NCI-H82 (cell line): Measurements from ENCODE around the gene NLN.
"Not testable (repeated sequence)": the region's sequence is repeated elsewhere in the genome, so short reads cannot be mapped to it uniquely, and the experiment has no call there.

Experiments used
- DNase-seq: peaks from one replicate; lab custom pipeline; 2025; lab: John Stamatoyannopoulos, UW

The NLN gene

GRCh38 chr5:65832603-65833228 is 110.7 kb downstream of the NLN start:
- DNase-seq, result no peak

GRCh38 chr5:65833780-65834179 is 111.8 kb downstream of the NLN start:
- DNase-seq, result no peak

- DNase-seq, result no peak
Measured at GRCh38 chr5:65834306-65834705, 112.3 kb downstream of the NLN start.

GRCh38 chr5:65835191-65835590 is 113.2 kb downstream of the NLN start:
- no peak for DNase-seq

DNA sequence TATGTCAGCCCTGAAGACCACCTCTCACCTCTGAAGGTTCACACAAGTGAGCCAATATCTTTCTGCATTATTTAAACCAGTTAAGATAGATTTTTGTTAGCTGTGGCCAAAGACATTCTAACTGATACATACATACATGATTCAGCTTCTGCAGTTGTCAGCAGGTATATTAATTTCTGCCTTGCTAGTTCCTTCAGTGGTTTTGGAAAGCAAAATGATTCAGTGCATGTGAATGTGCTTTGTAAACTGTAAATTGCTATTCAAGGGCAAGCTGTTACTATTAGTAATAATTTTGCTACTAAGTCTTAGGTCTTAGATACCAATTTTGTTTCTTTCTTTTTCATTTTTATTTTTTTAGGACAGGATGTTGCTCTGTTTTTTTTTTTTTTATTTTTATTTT is 115.1 kb downstream of the NLN start:
- no peak for DNase-seq

DNA sequence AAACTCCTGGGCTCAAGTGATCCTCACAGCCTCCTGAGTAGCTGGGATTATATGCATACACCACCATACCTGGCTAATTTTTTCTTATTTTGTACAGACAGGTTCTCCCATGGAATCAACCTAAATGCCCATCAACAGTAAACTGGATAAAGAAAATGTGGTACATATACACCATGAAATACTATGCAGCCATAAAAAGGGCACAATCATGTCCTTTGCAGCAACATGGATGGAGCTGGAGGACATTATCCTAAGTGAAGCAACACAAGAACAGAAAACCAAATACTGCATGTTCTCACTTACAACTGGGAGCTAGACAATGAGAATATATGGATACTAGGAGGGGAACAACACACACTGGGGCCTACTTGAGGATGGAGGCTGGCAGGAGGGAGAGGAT is 117.2 kb downstream of the NLN start:
- not testable (repeated sequence) for DNase-seq

DNA sequence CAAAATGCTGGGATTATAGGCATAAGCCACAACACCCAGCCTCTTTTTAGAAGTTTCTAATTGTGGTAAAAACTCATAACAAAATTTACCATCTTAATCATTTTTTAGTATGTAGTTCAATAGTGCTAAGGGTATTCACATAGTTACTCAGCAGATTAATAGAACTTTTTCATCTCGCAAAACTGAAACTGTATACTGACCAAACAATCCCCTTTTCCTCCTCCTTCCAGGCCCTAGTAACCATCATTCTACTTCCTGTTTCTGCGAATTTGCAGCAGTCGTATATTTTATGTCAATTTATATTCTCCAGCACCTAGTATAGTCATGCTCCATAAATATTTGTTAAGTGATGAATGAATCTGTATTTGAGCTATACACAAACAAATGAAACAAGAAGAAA is 118.1 kb downstream of the NLN start:
- no peak for DNase-seq

- not testable (repeated sequence) for DNase-seq
Measured at GRCh38 chr5:65844763-65845162, 122.8 kb downstream of the NLN start.

DNA sequence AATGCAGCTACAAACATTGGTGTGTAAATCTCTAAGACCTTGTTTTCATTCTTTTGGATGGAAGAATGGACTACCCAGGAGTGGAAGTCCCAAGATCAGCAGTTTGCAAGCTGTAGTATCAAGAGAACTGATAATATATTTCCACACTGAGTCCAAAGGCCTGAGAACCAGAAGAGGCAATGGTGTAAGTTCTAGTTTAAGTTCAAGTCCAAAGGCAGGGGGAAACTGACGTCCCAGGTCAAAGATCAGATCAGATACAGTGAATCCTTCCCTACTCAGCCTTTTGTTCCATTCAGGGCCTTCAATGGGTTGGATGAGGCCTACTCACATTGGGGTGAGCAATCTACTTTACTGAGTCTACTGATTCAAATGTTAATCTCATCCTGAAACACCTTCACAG is 124.1 kb downstream of the NLN start:
- DNase-seq, result no peak

GRCh38 chr5:65847019-65847418 is 125.0 kb downstream of the NLN start:
- not testable (repeated sequence) for DNase-seq

GRCh38 chr5:65849918-65850317 is 127.9 kb downstream of the NLN start:
- not testable (repeated sequence) for DNase-seq

- DNase-seq, result no peak
Measured at GRCh38 chr5:65854925-65855324, 132.9 kb downstream of the NLN start.

- DNase-seq, result no peak
Measured at GRCh38 chr5:65855766-65856315, 133.8 kb downstream of the NLN start.

GRCh38 chr5:65856520-65856919 is 134.5 kb downstream of the NLN start:
- no peak for DNase-seq

- no peak for DNase-seq
Measured at GRCh38 chr5:65858316-65858715, 136.3 kb downstream of the NLN start.

- no peak for DNase-seq
Measured at GRCh38 chr5:65861830-65862241, 139.8 kb downstream of the NLN start.

DNA sequence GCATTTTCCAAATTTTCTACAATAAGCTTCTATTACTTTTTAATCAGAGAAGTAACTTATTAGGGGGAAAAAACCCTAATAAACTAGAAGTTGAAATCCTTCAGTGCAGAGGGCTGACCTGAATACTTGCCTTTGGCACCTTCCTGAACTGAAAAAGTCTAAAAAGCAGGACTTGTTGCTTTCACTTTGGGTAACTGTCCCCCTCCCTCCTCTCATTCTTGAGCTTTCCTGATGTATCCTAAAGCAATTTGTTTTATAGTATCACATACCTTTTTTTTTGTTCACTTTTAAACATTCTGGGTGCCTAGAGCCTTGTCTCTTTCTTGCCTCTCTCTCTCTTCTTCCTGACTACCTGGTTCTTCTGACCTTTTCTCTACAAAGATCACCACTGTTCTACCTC is 140.4 kb downstream of the NLN start:
- no peak for DNase-seq

DNA sequence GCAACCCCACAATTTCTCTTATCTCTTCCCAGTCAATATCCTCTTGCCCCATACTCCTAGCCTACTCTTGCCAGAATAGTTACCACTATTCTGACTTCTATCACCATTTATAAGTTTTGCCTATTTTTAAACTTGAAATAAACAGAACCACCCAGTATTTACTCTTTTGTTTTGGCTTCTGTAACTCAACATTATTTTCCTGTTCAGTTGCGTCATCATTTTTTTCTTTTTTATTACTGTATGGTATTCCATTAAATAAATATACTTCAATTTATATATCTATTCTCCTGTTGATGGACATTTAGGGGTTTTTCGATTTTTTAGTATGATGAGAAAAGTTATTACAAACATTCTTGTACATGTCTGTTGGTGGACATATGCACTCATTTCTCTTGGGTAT is 141.7 kb downstream of the NLN start:
- no peak for DNase-seq

DNA sequence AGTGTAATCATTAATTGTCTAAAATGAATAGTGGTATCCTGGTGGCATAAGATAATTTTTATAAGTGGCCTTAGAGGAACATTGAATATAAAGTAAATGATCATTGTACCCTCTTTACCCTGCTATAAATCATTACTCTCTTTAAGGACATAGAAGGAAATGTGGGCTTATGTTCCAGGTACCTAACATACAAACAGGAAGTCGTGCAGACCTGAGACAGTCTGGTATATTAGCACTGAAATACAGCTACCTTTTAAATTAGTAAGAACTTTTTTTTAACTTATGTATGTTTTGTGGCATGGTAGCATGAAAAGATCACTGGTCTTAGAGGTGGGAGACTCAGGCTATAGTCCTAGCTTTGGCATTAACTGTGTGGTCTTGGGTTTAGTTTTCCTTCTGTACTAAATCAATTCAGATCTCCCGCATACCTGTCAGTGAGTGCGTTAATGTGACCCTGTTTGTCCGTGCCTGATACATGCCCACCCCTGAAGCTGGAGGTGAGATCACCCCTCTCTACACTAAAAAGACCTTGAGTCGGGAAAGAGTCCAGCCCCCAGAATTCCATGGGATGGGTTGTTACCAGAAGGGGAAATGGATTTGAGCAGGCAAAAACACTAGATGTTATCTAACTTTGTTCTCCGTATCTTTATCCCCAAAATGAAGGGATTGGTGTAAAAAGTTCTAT is 145.0 kb downstream of the NLN start:
- DNase-seq, result no peak

DNA sequence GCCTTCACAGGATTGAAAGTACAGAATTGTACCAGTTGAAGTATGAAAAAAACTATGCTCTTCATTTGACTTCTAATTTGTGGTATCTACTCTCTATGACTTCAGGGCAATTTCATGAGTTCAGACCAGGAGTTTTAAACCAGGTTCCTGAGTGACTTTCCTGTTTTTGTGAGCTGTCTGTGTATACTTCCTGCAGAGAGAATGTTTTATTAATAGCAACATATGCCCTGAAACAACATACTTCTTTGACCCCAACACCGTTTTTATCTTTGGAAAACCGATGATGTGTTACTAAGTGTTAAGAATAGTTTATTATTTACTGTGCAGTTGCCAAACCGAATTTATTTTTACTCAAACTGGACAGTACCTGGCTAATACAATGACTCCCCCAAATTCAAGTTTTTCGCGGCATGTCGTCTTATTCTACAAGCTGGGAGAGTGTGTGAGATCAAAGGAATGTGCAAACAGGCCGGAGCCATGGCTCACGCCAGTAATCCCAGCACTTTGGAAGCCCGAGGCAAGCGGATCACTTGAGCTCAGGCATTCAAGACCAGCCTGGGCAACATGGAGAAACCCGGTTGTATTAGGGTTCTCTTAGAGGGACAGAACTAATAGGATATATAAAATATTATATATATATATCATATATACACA is 145.7 kb downstream of the NLN start:
- DNase-seq, result no peak

DNA sequence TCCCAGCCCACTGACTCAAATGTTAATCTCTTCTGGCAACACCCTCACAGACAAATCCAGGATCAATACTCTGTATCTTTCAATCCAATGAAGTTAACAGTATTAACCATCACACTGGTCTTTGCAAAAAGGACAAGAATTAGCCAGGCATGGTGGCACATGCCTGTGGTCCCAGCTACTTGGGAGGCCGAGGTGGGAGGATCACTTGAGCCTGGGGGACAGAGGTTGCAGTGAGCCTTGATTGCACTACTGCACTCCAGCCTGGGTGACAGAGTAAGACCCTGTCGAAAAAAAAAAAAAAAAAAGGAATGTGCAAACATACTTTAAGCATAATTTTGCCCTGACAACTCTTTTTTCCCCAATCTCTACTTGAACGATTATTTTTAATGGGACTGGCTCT is 146.5 kb downstream of the NLN start:
- DNase-seq, result no peak

DNA sequence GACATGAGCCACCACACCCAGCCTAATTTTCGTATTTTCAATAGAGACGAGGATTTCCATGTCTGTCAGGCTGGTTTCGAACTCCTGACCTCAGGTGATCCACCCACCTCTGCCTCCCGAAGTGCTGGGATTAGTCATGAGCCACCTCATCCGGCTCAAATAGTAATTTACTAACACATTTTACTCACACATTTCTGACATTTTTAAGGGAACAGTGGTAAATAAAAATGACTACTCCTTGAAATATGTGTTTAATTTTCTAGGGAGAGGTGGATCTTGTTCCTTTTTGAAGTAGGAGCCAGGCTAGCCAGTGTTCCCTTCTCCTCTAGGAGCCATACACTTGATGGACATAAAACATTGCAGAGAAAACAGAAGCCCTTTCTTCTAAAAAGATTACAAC is 149.2 kb downstream of the NLN start:
- no peak for DNase-seq

DNA sequence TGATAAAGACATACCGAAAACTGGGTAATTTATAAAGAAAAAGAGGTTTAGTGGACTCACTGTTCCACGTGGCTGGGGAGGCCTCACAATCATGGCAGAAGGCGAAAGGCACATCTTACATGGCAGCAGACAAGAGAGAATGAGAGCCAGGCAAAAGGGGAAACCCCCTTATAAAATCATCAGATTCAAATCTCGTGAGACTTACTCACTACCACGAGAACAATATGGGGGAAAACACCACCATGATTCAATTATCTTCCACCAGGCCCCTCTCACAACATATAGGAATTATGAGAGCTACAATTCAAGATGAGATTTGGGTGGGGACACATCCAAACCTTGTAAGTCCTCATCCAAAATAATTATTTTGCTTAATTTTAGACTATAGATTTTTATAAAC is 149.8 kb downstream of the NLN start:
- not testable (repeated sequence) for DNase-seq
